Right ventricle myocardium inferior (tissue), 1 donor: Measurements from ENCODE around the gene TAF1C. TPM values are rescaled to one million over a fixed set of nuclear protein-coding genes. Genes with fewer than 3 reads are reported as not detected.

Experiments
- ATAC-seq: fragments of 200-7000 bp; cut with Tn5 transposase; one replicate; pipeline ENCODE4 v1.9.1; 2020; ENCODE audit warnings: mild to moderate bottlenecking, moderate library complexity
- DNase-seq: peaks from one replicate; pipeline ENCODE4 v3.0.0; 2021; ENCODE audit errors: missing footprints
- intact Hi-C: fragments of 100-400 bp; cut with DNase I; formaldehyde crosslinking; loops from one replicate; pipeline ENCODE4 v1.11.0; 2022
- total RNA-seq: library from RNA; stranded (reverse); fragmentation: NEBNext Ultra II Directional; extraction: Animal tissue kit (Norgen Biotek cat#: 25700); gene quantifications from one replicate; pipeline ENCODE4 v1.2.1, GENCODE V29; 2021
- donor health status: DM: no; HTN: yes; CAD: no; lungs with severe emphysema.

The TAF1C gene
- total RNA-seq, 1 donor from 2014 or later, result 26.5 TPM

- intact Hi-C loops, result loop anchor here (2.0 to 5.0 kb wide), 2 partner anchors 31 to 208 kb away; partner anchors contain the start of genes DNAAF1, HSDL1 and NECAB2
- DNase-seq, result peak; percentile 64
- peak; percentile 41 for ATAC-seq
Observed at GRCh38 chr16:84175350-84176081, 11.3 kb downstream of the TAF1C start.

- no peak for DNase-seq
- no peak for ATAC-seq
- intact Hi-C loops, result no loop called here
Observed at GRCh38 chr16:84174396-84174795, 12.5 kb downstream of the TAF1C start.

- intact Hi-C loops, result no loop called here
- no peak for ATAC-seq
Observed at GRCh38 chr16:84169765-84170310, 17.0 kb downstream of the TAF1C start.

GRCh38 chr16:84166796-84167695 is 19.8 kb downstream of the TAF1C start:
- peak; percentile 17 for DNase-seq
- intact Hi-C loops, result no loop called here
- no peak for ATAC-seq

More at GRCh38 chr16:84169765-84170310, 17.0 kb downstream of the TAF1C start:
- DNase-seq, result peak; percentile 13

- ATAC-seq (no peak), DNase-seq (peak; percentile 23)
- intact Hi-C loops, result no loop called here
Observed at GRCh38 chr16:84165746-84166145, 21.1 kb downstream of the TAF1C start.

- no peak for DNase-seq
- intact Hi-C loops, result no loop called here
- no peak for ATAC-seq
Observed at GRCh38 chr16:84161801-84162200, 25.1 kb downstream of the TAF1C start.

- DNase-seq, result no peak
- ATAC-seq, result no peak
- intact Hi-C loops, result no loop called here
Observed at GRCh38 chr16:84161037-84161436, 25.8 kb downstream of the TAF1C start.

GRCh38 chr16:84159800-84160199 is 27.1 kb downstream of the TAF1C start:
- intact Hi-C loops, result no loop called here
- DNase-seq (no peak), ATAC-seq (no peak)

GRCh38 chr16:84159007-84159406 is 27.9 kb downstream of the TAF1C start:
- intact Hi-C loops, result no loop called here
- DNase-seq, result no peak
- ATAC-seq, result no peak

- intact Hi-C loops, result no loop called here
- DNase-seq (no peak), ATAC-seq (no peak)
Observed at GRCh38 chr16:84156342-84156784, 30.5 kb downstream of the TAF1C start.

GRCh38 chr16:84155771-84156170 is 31.1 kb downstream of the TAF1C start:
- intact Hi-C loops, result no loop called here
- DNase-seq (no peak), ATAC-seq (no peak)

GRCh38 chr16:84155226-84155625 is 31.6 kb downstream of the TAF1C start:
- no peak for ATAC-seq
- no peak for DNase-seq

GRCh38 chr16:84153660-84154214 is 33.1 kb downstream of the TAF1C start:
- DNase-seq (no peak), ATAC-seq (no peak)
- intact Hi-C loops, result no loop called here

More at GRCh38 chr16:84155226-84155625, 31.6 kb downstream of the TAF1C start:
- intact Hi-C loops, result no loop called here

- ATAC-seq (no peak), DNase-seq (no peak)
- intact Hi-C loops, result no loop called here
Observed at GRCh38 chr16:84150926-84151325, 35.9 kb downstream of the TAF1C start.

- intact Hi-C loops, result loop anchor here (2.0 kb wide), 1 partner anchor 32 kb away; no protein-coding TSS in a partner anchor
- peak; percentile 95 for ATAC-seq
- peak; percentile 95 for DNase-seq
Observed at GRCh38 chr16:84144859-84145639, 41.8 kb downstream of the TAF1C start, which contains the start of the genes DNAAF1 and HSDL1. DNAAF1 (plus strand) TSS chr16:84145308; CDS start chr16:84145441, 133 bp downstream. HSDL1 (minus strand) TSS chr16:84145177; CDS start chr16:84131321, 13,856 bp downstream.

- intact Hi-C loops, result loop anchor here (2.0 kb wide), 1 partner anchor 32 kb away; no protein-coding TSS in a partner anchor
- peak; percentile 78 for DNase-seq
- peak; percentile 27 for ATAC-seq
Observed at GRCh38 chr16:84144209-84144858, 42.5 kb downstream of the TAF1C start.

GRCh38 chr16:84143784-84144199 is 43.1 kb downstream of the TAF1C start:
- no peak for DNase-seq
- intact Hi-C loops, result loop anchor here (2.0 kb wide), 1 partner anchor 33 kb away; no protein-coding TSS in a partner anchor
- no peak for ATAC-seq
